ENCODE measurements around the gene WNT5B.

The WNT5B gene

DNA sequence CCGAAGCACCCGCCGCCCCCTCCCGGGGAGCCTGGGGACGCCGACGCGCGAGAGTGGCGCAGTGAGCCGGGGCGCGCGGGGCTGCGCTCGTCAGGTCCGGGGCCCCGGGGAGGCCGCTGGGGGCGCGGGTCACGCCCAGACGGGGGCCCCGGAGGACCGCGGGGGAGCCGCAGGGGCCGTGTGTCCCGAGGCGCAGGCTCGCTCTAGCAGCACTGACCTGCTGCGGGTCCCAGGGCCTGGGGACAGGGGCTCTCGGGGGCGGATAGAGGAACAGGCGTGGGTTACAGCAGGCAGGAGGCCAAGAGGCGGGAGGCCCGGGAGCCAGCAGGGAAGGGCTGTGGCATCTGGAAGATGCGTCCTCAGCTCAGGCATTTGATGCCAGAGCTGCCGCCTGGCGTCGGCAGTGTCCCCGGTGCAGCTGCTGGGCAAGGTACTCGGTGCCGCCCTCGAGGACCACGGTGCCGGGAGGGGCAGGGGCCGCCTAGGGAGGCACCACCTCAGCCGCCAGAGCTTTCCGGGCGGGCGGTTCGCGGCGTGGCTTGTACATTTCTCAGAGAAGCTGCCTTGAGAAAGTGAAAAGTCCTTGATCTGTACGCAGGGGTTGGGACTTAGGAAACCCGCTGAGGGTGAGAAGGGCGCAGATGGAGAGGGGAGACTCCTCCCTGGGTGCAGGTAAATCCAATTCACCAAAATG, 1.2 kb downstream of the WNT5B start:
- DNase-seq (ENCODE audit: low spot score), result peak; percentile 47

DNA sequence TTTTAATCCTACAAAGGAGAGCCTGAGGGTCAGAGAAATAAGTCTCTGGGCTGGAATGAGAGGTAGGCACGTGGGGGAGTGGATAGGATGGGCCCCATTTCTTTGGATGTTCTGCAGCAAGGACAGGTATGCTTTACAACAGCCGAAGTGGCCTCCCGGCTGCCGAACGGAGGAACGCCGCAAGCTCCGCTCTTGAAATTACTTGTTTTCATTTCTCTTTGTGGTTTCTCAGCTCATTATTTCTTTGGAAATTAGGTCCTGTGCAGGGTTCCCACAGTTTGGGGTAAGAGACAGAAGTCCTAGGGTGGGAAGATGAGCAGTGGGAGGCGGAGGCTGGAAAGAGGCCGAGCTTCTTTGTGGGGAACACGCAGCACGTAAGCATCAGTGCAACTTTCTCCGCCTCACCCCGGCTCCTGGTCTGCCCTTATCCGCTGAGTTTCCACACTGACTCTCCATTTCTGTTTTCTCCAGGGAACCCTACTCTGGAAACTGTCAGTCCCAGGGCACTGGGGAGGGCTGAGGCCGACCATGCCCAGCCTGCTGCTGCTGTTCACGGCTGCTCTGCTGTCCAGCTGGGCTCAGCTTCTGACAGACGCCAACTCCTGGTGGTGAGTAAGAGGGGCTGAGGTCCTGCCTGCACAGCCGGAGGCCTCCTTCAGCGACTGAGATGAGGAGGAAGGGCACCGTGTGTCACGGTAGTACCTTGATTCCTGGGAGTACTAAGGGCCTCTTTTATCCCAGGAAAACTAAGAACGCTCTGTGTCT, 2.0 kb downstream of the WNT5B start:
- DNase-seq (ENCODE audit: low spot score), result no peak

DNA sequence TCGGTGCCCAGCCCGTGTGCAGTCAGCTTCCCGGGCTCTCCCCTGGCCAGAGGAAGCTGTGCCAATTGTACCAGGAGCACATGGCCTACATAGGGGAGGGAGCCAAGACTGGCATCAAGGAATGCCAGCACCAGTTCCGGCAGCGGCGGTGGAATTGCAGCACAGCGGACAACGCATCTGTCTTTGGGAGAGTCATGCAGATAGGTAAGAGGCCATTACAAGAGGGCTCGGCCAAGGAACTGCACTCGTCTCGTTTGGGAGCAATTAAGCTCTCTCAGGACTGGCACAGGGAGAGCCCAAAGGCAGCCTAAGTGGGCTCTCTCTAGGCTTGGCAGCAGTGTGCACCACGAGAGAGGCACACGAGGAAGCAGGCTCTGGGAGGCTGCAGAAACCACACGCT, 3.7 kb downstream of the WNT5B start:
- no peak for DNase-seq (ENCODE audit: low spot score)

DNA sequence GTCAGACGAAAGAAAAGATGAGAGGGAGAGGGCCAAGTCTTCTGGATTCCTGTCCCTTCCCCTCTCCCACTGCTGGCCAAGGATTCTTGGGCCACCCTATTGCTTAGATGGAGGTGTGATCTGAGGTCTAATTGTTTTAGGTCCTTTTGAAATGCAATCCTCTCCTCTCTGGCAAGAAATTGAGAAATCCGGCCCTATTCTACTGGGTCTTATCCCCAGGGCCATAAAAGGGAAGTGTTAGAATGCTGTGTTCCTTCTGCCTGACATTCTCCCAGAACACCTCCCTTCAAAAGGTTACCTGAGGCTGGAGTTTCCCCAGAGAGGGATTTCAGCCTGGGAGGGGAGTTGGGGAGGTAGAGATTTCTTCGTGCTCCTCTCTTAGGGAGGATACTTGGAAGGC, 4.4 kb downstream of the WNT5B start:
- DNase-seq (ENCODE audit: low spot score), result no peak

DNA sequence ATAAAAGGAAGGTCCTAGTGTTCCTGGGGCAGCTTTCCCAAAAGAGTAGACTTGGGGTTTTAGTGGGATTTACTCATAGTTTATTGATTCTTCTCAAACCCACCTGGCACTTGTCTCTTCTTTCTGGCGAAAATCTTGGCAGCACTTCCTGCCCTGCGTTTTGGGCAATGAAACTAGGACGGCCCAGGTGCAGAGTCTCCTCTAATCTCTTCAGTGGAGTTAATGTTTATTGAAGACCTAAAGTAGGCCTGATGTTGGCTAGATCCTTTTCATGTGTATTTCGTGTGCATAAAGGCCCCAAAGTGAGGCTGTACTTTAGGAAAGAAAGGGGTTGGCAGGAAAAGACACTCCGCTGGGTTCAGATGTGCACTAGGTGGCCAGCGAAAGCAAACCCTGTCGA, 5.1 kb downstream of the WNT5B start:
- DNase-seq (ENCODE audit: low spot score), result no peak

DNA sequence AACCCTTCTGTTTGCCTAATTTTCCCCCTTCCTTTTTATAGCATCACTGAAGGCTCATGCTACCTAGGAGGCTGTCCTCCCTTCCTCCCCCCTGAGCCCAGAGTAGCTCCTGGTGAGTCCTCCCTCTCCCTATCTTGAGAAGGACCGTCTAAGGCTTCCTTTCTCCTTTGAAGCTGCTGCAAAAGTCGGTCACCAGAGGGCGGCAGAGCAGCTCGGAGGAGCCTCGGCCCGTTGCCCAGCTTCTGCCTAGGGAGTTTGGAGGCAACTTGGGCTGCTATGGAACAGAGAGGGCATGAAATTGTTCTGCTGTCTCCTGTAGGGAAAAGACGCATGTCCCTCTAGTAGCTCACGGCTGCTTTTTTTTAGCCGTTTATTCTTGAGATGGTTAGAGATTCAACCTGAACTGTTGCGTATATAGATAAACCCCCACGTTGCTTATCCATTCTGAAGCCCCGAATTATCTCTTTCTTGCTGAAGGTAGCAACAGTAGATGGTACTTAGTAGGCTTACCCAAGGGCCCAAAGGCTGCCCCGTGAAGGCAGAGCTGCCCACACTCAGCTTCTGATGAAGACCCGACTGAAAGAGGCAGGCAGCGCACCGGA, 5.7 kb downstream of the WNT5B start:
- peak; percentile 84 for DNase-seq (ENCODE audit: low spot score)

DNA sequence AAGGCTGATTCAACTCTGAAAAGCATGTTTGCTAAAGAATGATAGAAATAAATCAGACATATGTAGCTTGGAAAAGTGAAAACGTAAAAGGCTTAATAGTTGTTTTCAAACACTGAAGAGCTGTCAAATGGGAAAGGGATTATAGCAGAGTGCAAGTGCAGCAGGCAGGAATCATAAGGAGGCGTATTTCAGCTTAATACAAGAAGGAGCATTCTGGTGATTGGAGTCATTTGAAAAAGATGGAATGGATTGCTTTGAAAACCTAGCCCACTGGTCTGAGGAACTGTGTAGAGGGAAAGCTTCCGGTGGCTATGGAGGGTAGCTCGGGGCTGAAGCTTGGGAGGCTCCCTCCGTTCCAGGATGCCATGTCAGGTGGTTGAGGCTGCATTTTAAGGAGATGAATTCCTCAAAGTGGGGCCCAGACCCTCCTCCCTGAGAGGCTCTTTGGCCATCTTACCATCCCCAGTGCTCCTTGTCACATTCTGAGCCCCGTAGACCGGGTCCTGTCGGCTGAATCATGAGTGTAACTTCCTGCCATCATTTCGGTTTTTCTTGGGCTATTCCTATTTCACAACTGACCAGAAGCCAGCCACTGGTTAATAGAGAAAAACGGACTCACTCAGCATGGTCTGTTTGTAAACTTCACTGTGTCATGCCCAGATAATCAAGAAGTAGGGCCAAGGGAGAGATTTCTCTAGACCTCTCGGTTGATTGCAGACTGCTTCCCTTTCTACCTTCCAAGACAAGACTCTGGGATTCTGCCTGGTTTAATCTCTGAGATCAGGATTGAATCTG, 6.5 kb downstream of the WNT5B start:
- no peak for DNase-seq (ENCODE audit: low spot score)

DNA sequence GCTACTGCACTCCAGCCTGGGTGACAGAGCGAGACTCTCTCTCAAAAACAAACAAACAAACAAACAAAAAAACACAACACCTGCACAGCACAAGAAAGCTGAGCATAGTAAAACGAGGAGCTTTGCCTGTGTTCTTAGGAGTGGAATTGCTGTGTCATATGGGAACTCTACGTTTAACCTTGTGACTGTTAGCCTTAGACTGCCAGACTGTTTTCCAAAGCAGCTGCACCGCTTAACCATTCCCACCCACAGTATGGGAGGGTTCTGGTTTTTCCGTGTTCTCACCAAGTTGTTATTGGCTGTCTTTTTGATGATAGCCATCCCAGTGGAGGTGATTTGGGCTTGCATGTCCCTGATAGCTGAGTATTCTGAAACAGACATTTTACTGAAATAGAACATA, 9.2 kb downstream of the WNT5B start:
- DNase-seq (ENCODE audit: low spot score), result no peak

DNA sequence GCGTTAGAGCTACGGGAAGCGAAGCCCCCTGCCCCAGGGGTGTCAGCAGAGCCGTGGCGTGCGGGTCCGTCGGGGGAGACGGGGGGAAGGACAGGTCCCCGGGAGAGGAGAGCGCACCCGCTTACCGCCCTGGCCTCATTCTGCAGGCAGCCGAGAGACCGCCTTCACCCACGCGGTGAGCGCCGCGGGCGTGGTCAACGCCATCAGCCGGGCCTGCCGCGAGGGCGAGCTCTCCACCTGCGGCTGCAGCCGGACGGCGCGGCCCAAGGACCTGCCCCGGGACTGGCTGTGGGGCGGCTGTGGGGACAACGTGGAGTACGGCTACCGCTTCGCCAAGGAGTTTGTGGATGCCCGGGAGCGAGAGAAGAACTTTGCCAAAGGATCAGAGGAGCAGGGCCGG, 10.5 kb downstream of the WNT5B start:
- no peak for DNase-seq (ENCODE audit: low spot score)

DNA sequence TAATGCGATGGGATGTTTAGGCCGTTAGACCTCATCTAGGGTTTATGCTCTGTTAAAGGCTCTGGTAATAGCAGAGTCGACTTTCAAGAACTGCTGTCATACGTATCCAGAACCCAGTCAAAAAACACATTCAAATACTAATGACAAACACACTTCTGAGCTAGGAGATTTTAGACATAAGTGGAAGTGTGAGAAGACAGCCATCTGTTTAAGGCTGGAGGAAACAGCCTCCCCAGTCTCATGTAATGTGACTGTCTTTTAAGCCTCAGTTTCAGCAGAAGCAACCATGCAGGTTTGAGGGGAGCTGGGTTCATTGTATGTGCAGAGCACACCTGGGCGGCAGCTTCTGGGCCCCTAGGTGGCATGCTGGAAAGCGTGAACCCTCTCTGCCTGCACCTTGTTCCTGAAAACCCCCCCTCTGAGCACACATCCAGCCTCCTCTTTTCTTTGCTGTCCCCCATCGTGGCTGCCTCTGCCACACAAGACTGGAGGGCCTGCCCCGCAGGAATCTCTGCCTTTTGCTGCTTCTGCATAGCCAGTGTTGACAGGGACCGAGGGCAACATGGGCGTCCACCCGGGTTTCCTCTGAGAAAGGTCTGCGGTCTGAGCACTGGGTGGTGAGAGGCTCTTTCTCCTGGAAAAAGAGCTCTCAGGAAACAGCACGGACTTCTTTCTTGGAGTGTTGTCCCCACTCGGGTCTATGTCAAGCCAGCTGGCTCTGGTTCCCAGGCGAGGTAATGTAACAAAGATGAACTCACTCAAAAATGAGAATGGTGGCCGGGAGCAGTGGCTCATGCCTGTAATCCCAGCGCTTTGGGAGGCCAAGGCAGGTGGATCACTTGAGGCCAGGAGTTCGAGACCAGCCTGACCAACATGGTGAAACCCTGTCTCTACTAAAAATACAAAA, 11.6 kb downstream of the WNT5B start:
- DNase-seq (ENCODE audit: low spot score), result no peak

DNA sequence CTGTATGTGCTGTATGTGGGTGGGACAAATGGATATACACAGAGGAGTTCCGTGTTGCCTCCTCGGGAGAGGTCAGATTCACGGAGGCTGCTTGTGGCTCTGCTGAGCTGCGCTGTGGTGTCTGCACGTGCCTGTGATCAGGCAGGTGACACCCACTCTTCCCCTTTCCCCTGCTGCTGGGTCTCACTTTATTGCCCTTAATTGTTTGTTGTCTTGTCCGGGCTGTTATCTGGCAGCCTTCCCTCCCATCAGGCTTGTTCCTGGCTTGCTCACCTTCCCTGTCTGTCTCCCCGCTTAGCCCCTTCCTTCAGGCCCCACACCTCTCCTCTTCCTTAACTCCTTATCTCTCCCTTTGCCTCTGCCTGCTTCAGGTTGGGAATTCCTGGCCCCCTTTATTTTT, 13.5 kb downstream of the WNT5B start:
- DNase-seq (ENCODE audit: low spot score), result no peak

DNA sequence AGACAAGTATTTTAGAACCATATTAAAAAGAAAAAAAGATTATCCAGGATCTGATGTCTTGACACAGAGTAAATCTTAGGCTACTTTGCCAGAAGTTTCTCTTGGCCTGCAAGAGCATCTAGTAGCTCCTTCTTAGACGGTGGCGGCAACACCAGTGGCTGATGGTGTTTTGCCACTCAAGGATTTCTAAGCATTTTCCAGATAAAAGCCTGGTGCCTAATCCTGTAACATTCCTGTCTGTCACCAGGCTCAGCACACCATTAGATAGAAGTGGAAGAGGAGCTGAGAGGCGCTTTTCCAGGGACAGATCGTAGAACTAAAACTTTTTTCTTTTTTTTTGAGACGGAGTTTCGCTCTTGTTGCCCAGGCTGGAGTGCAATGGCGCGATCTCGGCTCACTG, 14.0 kb downstream of the WNT5B start:
- no peak for DNase-seq (ENCODE audit: low spot score)

DNA sequence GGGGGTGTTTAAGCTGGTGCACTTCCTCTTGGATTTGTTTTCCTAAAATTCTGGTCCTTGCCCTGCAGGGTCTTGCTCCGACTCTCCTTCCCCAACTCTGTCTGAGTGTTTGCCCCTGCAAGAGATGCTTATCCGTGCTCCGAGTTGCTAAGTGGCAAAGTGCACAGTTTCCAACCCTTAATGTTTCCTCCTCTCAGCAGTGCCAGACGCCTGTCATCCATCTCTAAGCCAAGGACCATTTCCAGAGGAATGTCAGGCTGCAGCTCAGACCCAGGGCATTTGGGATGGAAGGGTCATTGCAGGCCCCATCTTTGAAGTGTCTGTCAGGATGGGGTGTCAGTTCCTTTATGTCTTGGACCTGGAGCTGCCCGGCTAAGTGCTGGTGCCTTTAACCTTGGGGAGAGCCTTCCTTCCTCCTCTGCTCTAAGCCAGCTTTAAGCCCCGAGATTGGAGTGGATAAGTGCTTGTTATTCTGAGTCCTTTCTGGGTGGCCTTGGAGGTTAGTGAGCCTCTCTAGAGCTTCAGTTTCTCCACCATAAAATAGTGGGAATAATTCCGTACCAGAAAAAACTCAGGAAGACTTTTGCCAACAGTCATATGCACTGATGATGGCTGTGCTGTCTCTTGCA, 15.0 kb downstream of the WNT5B start:
- no peak for DNase-seq (ENCODE audit: low spot score)

DNA sequence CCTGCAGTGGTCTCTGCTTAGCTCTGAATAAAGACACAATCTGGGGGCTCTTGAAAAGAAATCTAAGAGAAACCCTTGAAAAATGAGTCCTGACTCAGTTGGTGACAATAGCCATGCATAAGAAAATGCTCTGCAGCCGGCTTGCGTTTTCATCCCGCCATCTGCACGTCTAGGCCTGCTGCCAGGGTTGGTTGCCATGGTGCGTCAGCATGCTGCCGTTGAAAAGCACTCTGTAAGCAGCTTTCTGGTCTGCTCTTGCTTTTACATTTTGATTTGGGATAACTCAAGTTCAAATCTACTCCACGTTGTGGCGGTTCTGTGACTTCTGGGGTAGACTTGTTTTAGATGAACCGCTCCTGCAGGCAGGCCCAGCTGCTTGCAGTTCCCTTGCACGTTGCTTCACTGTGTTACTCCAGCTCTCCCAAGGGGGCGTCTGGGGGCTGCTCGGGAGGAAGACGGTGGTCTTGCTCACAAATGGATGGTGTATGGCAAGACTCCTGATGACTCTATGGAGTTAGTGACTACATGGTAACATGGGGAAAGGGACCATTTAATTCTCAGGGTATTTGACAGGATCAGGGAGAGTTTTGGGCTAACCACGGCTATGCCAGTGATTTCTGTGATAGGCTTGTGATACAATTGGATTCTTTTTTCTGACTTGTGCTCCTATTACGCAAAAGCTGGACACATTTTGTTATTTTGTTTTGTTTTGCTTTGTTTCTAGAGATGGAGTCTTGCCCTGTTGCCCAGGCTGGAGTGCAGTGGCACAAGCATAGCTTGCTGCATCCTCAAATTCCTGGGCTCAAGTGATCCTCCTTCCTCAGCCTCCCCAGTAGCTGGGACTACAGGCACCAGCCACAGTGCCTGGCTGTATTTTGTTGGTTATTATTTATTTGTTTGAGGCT, 15.8 kb downstream of the WNT5B start:
- no peak for DNase-seq (ENCODE audit: low spot score)

DNA sequence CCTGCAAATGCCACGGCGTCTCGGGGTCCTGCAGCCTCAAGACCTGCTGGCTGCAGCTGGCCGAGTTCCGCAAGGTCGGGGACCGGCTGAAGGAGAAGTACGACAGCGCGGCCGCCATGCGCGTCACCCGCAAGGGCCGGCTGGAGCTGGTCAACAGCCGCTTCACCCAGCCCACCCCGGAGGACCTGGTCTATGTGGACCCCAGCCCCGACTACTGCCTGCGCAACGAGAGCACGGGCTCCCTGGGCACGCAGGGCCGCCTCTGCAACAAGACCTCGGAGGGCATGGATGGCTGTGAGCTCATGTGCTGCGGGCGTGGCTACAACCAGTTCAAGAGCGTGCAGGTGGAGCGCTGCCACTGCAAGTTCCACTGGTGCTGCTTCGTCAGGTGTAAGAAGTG, 16.8 kb downstream of the WNT5B start:
- DNase-seq (ENCODE audit: low spot score), result no peak

DNA sequence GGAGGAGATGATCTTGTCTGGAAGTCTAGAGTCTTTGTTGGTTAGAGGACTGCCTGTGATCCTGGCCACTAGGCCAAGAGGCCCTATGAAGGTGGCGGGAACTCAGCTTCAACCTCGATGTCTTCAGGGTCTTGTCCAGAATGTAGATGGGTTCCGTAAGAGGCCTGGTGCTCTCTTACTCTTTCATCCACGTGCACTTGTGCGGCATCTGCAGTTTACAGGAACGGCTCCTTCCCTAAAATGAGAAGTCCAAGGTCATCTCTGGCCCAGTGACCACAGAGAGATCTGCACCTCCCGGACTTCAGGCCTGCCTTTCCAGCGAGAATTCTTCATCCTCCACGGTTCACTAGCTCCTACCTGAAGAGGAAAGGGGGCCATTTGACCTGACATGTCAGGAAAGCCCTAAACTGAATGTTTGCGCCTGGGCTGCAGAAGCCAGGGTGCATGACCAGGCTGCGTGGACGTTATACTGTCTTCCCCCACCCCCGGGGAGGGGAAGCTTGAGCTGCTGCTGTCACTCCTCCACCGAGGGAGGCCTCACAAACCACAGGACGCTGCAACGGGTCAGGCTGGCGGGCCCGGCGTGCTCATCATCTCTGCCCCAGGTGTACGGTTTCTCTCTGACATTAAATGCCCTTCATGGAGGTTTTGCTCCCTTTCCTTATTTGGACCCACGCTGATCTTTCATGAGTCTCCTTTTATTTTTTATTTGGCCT, 17.7 kb downstream of the WNT5B start:
- no peak for DNase-seq (ENCODE audit: low spot score)

DNA sequence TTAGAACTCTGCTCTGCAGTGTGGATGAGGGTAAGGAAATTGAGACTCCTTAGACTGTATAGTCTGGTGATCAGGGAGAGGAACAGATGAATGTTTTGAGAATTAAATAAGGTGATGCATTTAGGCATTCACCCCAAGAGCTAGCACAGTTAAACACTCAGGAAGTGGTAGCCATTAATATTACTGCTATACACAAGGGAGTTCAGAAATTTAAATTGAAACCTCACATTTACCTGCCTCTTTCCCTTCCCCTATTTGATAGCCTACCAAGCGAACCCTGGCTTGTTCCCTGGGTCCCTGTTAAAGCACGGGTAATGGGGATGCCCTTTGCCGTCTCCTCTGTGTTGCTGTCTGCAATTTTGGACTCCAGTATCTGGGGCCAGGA, 18.2 kb downstream of the WNT5B start:
- DNase-seq (ENCODE audit: low spot score), result no peak

DNA sequence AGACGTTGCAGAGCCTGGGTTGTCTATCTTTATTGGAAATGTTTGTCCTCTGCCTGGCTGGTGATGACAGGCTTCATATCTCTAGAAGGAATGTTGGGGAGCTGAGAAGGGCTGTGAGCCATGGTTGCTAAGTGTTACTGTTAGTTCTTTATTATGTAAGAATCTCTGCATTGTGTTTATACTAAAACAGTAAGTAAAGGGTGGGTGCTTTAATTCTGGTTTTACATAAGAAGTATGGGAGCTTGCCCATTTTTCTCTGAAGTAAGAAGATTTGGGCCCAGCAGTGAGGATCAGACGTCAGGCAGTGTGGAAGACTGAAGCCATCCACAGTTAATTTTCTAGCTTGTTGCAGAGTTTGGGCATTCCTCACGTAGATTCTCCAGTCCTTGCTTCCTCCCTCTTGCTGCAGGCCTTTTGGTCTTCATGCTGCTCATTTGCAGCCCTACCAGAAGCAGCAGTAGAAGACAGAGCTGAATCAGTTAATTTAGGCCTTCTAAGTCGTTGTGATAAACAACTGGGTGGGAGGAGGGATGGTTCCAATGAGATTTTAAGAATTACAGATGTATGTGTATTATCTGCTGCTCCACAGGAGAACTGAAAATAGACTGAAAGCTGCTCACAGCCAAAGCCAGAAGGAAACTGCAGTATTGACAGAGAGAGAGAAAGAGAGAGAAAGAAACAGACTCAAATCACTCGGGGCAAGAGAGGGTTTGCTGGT, 21.4 kb downstream of the WNT5B start:
- no peak for DNase-seq (ENCODE audit: low spot score)

DNA sequence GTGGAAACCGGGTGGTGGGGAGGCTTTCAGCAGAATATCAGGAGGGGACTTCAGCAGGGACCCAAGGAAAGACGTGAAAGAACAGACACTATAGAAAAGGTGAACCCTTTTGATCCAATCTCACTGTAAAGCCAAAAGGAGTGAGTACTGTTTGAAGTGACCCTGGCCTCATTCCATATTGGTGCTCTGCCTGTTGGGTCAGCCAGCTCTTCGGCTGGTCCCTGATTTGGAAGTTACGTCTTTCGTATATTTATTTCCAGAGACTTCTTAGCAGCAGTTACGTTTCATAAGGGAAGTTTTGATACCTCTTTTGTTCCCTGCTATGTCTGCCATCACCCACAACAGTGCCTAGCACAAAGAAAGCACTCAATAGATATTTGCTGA, 21.9 kb downstream of the WNT5B start:
- no peak for DNase-seq (ENCODE audit: low spot score)
